Measurements from ENCODE around the gene ATPAF2.

ATPAF2 gene

GRCh38 chr17:17985555-17985954 is 53.4 kb downstream of the ATPAF2 start:
- DNase-seq (ENCODE audit: low read depth in 2 of 2): no peak

DNA sequence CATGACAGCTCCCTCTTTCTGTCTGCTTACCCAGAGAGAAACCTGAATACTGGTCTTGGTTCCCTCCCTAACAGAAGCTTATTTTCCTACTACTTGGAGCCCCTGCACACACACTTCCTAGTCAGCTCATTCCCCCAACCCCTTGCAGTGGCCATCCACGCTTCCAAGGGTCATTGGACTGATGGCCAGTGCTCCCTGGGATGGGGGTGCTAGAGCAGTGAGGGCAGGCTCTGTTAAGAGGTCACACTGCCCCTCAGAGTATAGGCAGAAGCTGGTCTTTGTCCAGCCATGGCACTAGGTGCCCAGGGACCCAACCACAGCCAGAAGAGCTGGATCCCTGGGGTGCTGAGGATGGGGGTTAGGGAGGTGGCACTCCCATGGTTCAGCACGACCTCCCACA is 53.8 kb downstream of the ATPAF2 start:
- DNase-seq (ENCODE audit: low read depth in 2 of 2): no peak

DNA sequence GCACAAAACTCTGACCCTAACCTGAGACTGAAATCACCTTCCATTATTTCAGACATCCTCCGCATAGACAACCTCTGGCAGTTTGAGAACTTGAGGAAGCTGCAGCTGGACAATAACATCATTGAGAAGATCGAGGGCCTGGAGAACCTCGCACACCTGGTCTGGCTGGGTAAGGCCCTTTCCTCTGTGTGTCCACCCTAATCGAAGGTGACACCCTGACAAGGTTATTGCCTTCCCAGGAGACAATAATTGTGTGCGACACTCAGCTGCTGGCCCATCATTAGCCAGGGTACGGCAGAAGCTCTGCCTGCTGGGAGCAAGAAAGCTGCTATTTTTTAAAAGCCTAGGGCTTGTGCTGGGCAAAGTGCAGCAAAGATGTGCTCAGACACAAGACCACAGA is 55.2 kb downstream of the ATPAF2 start:
- no peak for DNase-seq (ENCODE audit: low read depth in 2 of 2)

GRCh38 chr17:17983376-17983775 is 55.6 kb downstream of the ATPAF2 start:
- no peak for DNase-seq (ENCODE audit: low read depth in 2 of 2)

DNA sequence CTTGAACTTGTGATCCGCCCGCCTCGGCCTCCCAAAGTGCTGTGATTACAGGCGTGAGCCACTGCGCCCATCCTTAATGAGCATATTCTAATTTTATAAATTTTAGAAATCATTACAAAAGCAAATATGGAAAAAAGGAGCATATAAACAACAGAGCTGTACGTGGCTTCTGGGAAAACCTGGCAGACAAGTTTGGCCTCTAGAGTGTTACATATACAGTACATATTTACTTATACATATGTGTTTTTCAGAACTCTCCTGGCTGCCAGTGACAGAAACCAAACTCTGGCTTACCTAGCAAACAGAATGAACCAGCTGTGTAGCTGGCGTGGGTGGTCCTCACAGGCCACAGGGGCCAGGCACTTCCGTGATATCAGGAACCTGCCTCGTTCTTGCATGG is 56.2 kb downstream of the ATPAF2 start:
- no peak for DNase-seq (ENCODE audit: low read depth in 2 of 2)

- DNase-seq (ENCODE audit: low read depth in 2 of 2): no peak
These were observed 57.6 kb downstream of the ATPAF2 start for GRCh38 chr17:17981330-17981729.

GRCh38 chr17:17979778-17980177 is 59.2 kb downstream of the ATPAF2 start:
- no peak for DNase-seq (ENCODE audit: low read depth in 2 of 2)

DNA sequence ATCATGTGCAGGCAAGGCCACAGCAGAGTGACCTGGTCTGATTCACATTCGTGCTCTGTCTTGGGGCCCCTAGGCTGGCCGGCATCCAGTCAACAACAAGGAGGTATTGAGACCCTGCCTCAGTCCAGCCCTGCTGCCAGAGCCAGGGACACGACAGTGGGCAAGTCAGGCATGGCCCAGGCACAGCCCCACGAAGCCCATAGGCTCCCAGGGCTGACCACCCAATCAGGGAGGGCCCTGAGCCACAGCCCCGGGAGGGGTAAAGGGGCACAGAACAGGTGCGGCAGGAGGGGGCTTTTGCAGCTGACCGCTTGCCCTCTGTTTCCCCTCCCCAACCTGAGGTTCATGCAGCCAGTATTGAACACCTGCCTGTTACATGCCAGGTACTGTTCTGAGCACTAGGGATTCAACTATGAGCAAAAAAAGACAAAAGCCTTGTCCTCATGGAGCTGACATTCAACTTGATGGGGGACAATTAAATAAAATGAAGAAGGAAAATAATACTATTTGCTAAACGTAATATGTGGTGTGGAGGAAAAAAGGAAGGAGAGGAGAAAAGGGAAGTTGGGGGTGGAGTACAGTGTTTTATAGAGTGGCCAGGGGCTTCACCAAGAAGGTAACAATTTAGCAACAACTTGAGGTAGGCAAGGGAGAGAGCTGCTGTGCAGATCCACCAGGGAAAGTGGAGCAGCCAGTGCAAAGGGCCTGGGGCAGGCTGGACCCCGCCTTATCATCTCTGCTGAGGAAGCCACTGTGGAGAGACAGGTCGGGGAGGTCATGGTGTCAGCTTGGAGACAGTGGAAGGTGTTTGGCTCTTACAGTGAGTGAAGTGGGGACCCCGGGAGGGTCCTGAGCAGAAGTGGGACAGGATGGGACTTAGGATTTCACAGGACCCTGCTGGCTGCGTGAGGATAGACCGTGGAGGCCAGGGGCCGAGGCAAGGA is 60.2 kb downstream of the ATPAF2 start:
- DNase-seq (ENCODE audit: low read depth in 2 of 2): no peak

- no peak for DNase-seq (ENCODE audit: low read depth in 2 of 2)
These were observed 61.9 kb downstream of the ATPAF2 start for GRCh38 chr17:17976931-17977570.

DNA sequence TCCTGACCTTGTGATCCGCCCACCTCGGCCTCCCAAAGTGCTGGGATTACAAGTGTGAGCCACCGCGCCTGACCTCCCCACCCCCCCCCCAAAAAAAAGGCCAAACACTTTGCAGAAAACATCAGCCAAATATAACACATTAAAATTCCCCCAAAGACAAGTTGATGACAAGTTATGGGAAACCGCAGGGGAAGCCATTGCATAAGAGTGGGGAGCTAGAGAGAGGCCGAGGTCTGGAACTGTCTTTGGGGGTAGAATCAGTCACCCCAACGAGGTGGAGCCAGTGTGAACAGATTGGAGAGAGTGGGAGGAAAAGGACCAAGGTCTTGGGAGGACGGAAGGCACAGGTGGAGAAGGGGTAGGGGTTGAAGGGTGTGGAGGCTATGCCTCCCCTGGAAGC is 63.5 kb downstream of the ATPAF2 start:
- DNase-seq (ENCODE audit: low read depth in 2 of 2): no peak

- DNase-seq (ENCODE audit: low read depth in 2 of 2): no peak
These were observed 66.1 kb downstream of the ATPAF2 start for GRCh38 chr17:17972952-17973254.

GRCh38 chr17:17972126-17972951 is 66.6 kb downstream of the ATPAF2 start, which contains the start of the genes DRC3 and TOM1L2:
TSS of gene DRC3 (plus strand) at chr17:17972862. CDS start at chr17:17977599, 4,737 bp downstream.
TSS of gene TOM1L2 (minus strand) at chr17:17972400. CDS start at chr17:17972313, 87 bp downstream.
- peak; percentile 100 for DNase-seq (ENCODE audit: low read depth in 2 of 2)

DNA sequence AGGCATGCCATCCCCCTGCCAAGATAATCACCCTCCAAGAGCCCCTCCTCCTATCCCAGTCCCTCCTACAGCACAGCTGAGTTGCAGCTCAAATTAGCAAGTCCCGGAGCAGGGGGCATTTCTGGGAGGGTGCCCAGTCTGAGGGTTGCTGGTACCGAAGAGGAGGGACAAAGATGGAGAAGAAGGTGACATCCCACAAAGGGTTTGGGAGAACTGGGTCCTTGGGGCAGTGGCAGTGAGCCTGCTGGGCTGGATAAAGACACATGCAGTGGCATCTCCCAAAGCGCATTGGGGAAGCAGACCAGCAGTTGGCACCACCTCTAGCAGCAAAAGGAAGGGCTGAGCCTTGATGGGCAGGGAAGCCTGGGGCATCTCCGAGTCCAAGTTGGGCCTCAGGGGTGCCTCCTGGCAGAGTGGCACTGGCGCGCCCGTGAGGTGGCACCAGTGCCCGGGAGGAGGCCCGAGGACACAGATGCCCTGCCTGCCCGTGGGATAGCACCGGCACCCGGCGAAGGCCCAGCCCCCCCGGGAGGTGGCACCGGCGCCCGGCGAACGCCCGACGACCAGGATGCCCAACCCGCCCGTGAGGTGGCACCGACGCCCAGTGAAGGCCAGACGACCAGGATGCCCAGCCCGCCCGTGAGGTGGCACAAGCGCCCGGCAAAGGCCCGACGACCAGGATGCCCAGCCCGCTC is 67.4 kb downstream of the ATPAF2 start:
- no peak for DNase-seq (ENCODE audit: low read depth in 2 of 2)

GRCh38 chr17:17970699-17971430 is 68.1 kb downstream of the ATPAF2 start:
- no peak for DNase-seq (ENCODE audit: low read depth in 2 of 2)
